Hepatocyte (in vitro differentiated cells): ENCODE measurements around the gene MUC20. TPM values are rescaled to one million over a fixed set of nuclear protein-coding genes. Genes with fewer than 3 reads are reported as not detected.

Experiments used
- DNase-seq: peaks from one replicate; pipeline ENCODE4 v3.0.0-alpha.2; 2016; ENCODE audit warnings: low spot score
- H2AFZ ChIP-seq: fragments of 200-600 bp; sonication (generic); 2 replicates; pipeline ENCODE4 v1.6.0; 2016; ENCODE audit warnings: antibody characterized with exemption, mild to moderate bottlenecking
- H3K27ac ChIP-seq: fragments of 200-600 bp; sonication (generic); 2 replicates; pipeline ENCODE4 v1.5.1; 2016; ENCODE audit warnings: mild to moderate bottlenecking
- H3K27me3 ChIP-seq: fragments of 200-600 bp; sonication (generic); 2 replicates; pipeline ENCODE4 v1.6.1; 2016
- H3K36me3 ChIP-seq: fragments of 200-600 bp; sonication (generic); replicated peaks from 2 replicates; pipeline ENCODE4 v1.5.1; 2016; ENCODE audit warnings: low read depth; ENCODE audit not compliant: insufficient read depth
- H3K4me1 ChIP-seq: fragments of 200-600 bp; sonication (generic); 2 replicates; pipeline ENCODE4 v1.5.1; 2016; ENCODE audit warnings: mild to moderate bottlenecking, moderate library complexity; ENCODE audit not compliant: insufficient read depth
- H3K4me2 ChIP-seq: fragments of 200-600 bp; sonication (generic); 2 replicates; pipeline ENCODE4 v1.6.0; 2016
- H3K4me3 ChIP-seq: fragments of 200-600 bp; sonication (generic); 2 replicates; pipeline ENCODE4 v1.5.1; 2016; ENCODE audit warnings: mild to moderate bottlenecking
- H3K79me2 ChIP-seq: fragments of 200-600 bp; sonication (generic); 2 replicates; pipeline ENCODE4 v1.6.0; 2017; ENCODE audit warnings: mild to moderate bottlenecking
- H3K9me2 ChIP-seq: fragments of 200-600 bp; sonication (generic); replicated peaks from 2 replicates; pipeline ENCODE4 v1.6.0; 2017; ENCODE audit warnings: mild to moderate bottlenecking; ENCODE audit not compliant: insufficient read depth
- H3K9me3 ChIP-seq: fragments of 200-600 bp; sonication (generic); 2 replicates; pipeline ENCODE4 v1.5.1; 2016; ENCODE audit warnings: low read depth, mild to moderate bottlenecking
- H4K20me1 ChIP-seq: fragments of 200-600 bp; sonication (generic); 2 replicates; pipeline ENCODE4 v1.6.0; 2016; ENCODE audit warnings: mild to moderate bottlenecking; ENCODE audit not compliant: insufficient read depth, poor library complexity, severe bottlenecking
- EZH2 ChIP-seq: fragments of 200-600 bp; sonication (generic); IDR thresholded peaks from 2 replicates; pipeline ENCODE4 v1.6.1; 2016; ENCODE audit warnings: antibody characterized with exemption, mild to moderate bottlenecking, borderline replicate concordance
- EZH2phosphoT487 ChIP-seq: fragments of 200-600 bp; sonication (generic); IDR thresholded peaks from one replicate; pipeline ENCODE4 v1.6.1; 2018; ENCODE audit warnings: antibody characterized with exemption, mild to moderate bottlenecking, low read depth, moderate library complexity; ENCODE audit not compliant: unreplicated experiment, severe bottlenecking
- WGBS: methylation state at CpG from one replicate; pipeline ENCODE4 v1.1.6; 2016; ENCODE audit warnings: low lambda C conversion rate; ENCODE audit errors: missing lambda C conversion rate; 5-methylcytosine and 5-hydroxymethylcytosine counted together
- polyA plus RNA-seq: library from polyadenylated mRNA; unstranded; fragments of >200 nt; fragmentation: Nextera tagmentation; extraction: Ambion mirVana; gene quantifications from 2 replicates; pipeline ENCODE4 v1.2.1, GENCODE V29; 2016
- total RNA-seq: library from RNA; depleted of rRNA; stranded (reverse); fragments of >200 nt; gene quantifications from 2 replicates; pipeline ENCODE4 v1.2.3, GENCODE V29; 2014
- TF ChIP-seq, protein P1 (sequence below): fragments of 200-600 bp; sonication (generic); IDR thresholded peaks from 2 replicates; pipeline ENCODE4 v1.5.1; 2016; ENCODE audit warnings: antibody characterized with exemption, mild to moderate bottlenecking; ENCODE audit not compliant: poor library complexity

The MUC20 gene
- total and polyA plus RNA-seq, 2 experiments from 2014 or later, result 4.5 to 8.2 TPM

DNA sequence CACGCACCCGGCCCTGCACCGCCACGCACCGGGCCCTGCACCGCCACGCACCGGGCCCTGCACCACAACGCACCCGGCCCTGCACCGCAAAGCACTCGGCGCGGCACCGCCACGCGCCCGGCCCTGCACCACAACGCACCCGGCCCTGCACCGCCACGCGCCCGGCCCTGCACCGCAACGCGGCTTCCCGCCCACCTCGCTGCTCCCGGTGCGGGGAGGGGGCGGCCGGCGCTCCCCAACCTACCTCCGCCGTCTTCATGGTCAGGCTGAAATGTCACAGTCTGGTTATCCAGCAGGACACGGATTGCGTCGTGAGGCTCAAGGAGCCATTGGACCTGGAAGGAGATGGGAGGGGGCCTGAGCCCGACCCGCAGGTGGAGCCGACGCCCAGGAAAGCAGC, 41.8 kb downstream of the MUC20 start:
- H3K27me3 ChIP-seq, result no peaks in the 10 kb centered on the region
- 98% methylated on average over 30 of the region's 43 CpGs for WGBS
- H3K4me3 ChIP-seq, result no peak overlapping the region
- H3K9me2 ChIP-seq, result no peaks in the 10 kb centered on the region
- no peaks in the 10 kb centered on the region for H3K79me2 ChIP-seq
- no peak for DNase-seq
- no peaks in the 10 kb centered on the region for H3K36me3 ChIP-seq
- TF ChIP-seq EZH2phosphoT487, result no peak
- TF ChIP-seq, protein P1, sequence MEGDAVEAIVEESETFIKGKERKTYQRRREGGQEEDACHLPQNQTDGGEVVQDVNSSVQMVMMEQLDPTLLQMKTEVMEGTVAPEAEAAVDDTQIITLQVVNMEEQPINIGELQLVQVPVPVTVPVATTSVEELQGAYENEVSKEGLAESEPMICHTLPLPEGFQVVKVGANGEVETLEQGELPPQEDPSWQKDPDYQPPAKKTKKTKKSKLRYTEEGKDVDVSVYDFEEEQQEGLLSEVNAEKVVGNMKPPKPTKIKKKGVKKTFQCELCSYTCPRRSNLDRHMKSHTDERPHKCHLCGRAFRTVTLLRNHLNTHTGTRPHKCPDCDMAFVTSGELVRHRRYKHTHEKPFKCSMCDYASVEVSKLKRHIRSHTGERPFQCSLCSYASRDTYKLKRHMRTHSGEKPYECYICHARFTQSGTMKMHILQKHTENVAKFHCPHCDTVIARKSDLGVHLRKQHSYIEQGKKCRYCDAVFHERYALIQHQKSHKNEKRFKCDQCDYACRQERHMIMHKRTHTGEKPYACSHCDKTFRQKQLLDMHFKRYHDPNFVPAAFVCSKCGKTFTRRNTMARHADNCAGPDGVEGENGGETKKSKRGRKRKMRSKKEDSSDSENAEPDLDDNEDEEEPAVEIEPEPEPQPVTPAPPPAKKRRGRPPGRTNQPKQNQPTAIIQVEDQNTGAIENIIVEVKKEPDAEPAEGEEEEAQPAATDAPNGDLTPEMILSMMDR, result no peak
- no peak for TF ChIP-seq EZH2
- no peaks in the 10 kb centered on the region for H4K20me1 ChIP-seq
- H3K9me3 ChIP-seq, result no peaks in the 10 kb centered on the region
- H2AFZ ChIP-seq, result no peak overlapping the region
- no peak overlapping the region for H3K27ac ChIP-seq
- H3K4me2 ChIP-seq, result no peak overlapping the region
- no peaks in the 10 kb centered on the region for H3K4me1 ChIP-seq

DNA sequence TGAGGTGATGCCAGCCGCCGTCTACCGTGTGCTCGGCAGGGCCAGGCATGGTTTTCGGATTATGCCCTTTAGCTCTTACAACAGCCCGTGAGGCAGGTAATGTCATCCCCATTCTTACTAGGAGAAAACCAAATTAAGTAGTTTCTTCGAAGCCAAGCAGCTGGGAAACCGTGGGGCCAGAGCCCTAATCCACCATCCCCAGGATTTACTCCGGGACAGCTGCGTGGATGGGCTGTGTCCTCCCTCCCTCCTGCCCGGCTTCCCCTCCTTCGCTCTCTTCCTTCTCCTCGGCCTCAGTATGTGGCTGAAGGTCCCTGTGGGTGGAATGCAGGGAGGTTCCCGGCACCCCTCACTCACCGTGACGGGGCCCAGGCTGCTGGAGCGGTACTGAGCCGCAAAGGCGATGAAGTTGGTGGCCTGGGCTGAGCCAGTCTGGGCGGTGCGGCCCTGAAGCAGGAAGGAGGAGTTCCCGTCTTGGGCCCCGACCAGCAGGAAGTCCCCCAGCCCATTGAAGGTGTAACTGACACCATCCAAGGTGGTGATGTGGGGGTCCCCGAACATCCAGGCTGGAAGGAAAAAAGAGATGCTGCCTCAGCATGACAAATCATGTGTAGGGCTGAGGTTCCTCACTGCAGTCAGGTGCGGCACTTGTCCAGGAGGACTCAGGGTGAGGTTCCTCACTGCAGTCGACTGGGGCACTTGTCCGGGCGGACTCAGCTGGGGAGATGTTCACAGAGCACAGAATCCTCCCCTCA, 42.5 kb downstream of the MUC20 start:
- Histone ChIP-seq H3K79me2 (no peaks in the 10 kb centered on the region), H3K27me3 (no peaks in the 10 kb centered on the region), H3K27ac (no peak overlapping the region), H3K9me2 (no peaks in the 10 kb centered on the region), H3K4me3 (no peak overlapping the region), H3K4me1 (no peaks in the 10 kb centered on the region), H3K4me2 (no peak overlapping the region), H3K9me3 (no peaks in the 10 kb centered on the region), H3K36me3 (no peaks in the 10 kb centered on the region), H4K20me1 (no peaks in the 10 kb centered on the region), H2AFZ (no peak overlapping the region)
- WGBS, result 91% methylated on average over 27 of the region's 28 CpGs
- TF ChIP-seq EZH2phosphoT487 (no peak), EZH2 (no peak)
- TF ChIP-seq, protein P1, result no peak
- DNase-seq, result no peak

DNA sequence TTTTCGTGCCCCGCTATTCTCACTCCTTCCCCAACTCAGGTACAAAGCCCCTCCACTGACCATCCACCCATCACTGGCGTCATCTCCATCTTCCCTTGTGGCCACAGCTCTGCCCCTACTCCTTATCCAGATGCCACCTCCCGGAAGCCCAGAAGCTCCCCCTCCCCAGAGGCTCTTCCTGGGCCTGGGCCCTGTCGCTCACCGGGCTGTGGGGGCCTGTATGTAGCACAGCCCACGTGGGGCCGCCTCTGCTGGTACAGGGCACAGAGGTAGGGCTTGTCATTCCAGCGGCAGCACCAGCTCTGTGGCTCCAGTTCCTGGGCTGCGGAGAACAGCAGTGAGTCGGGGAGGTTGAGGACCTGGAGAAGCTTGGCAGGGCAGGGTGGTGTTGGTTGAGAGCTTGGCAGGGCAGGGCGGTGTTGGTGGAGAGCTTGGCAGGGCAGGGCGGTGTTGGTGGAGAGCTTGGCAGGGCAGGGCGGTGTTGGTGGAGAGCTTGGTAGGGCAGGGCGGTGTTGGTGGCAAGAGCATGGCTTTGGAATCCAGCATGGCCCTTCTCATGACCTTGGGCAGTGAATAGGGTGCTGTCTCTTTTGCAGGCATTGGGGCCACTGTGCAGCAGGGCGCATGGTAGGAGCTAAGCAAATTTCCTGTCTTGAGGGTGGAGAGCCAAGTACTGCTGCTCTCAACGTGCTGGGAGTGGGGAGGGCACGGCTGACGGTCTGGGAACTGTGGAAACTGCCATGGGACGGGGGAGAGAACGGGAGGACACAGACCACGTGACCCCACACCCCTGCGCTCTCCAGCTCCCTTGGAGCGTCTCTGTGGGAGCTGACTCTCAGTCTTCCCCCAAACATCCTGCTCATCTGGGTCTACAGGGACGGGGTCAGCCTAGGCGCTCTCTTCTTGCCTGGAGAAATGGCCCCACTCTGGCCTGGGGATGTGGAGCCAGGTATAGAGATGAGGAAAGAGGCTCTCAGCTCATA, 43.4 kb downstream of the MUC20 start:
- 80% methylated on average over 26 of the region's 26 CpGs for WGBS
- no peaks in the 10 kb centered on the region for H3K9me2 ChIP-seq
- no peaks in the 10 kb centered on the region for H4K20me1 ChIP-seq
- no peaks in the 10 kb centered on the region for H3K27me3 ChIP-seq
- H3K79me2 ChIP-seq, result no peaks in the 10 kb centered on the region
- H3K9me3 ChIP-seq, result no peaks in the 10 kb centered on the region
- no peak for DNase-seq
- TF ChIP-seq EZH2phosphoT487 (no peak), EZH2 (no peak)
- TF ChIP-seq, protein P1, result no peak
- H3K4me2 ChIP-seq, result no peak overlapping the region
- no peaks in the 10 kb centered on the region for H3K36me3 ChIP-seq
- no peak overlapping the region for H2AFZ ChIP-seq
- no peak overlapping the region for H3K4me3 ChIP-seq
- H3K27ac ChIP-seq, result no peak overlapping the region
- no peaks in the 10 kb centered on the region for H3K4me1 ChIP-seq
